PC-9 (cell line): ENCODE measurements around the gene FREM2. TPM values are rescaled to one million over a fixed set of nuclear protein-coding genes. Genes with fewer than 3 reads are reported as not detected.

Source experiments
- BruUV-seq: library from RNA; stranded (reverse); fragments of 400-500 nt; replicated peaks from 2 replicates; lab custom pipeline; 2021; lab: Mats Ljungman, UMichigan
- CTCF ChIA-PET: fragments of 300-600 bp; sonication (Branson Sonifier 250); formaldehyde crosslinking; loops from one replicate; lab custom pipeline; 2022; ENCODE audit warnings: antibody characterized with exemption; lab: Charles Lee
- POLR2A ChIA-PET: fragments of 300-600 bp; sonication (Branson Sonifier 250); formaldehyde crosslinking; loops from one replicate; lab custom pipeline; 2022; ENCODE audit warnings: antibody characterized with exemption; ENCODE audit not compliant: unreplicated experiment; lab: Charles Lee
- DNase-seq, 2 experiments: peaks; one replicate each; pipeline versions ENCODE4 v3.0.0 to v3.0.0-alpha.2; 2015 to 2022; ENCODE audit warnings: mixed read lengths in 1 of 2
- H2AFZ ChIP-seq: fragments of 200-600 bp; sonication (generic); 2 replicates; pipeline ENCODE4 v1.8.1; 2017; ENCODE audit warnings: antibody characterized with exemption
- H3F3A ChIP-seq: fragments of 200-600 bp; sonication (generic); 2 replicates; pipeline ENCODE4 v1.8.1; 2017; ENCODE audit warnings: antibody characterized with exemption, mild to moderate bottlenecking, low read depth; ENCODE audit not compliant: insufficient read depth
- H3K27ac ChIP-seq: fragments of 200-600 bp; sonication (generic); 2 replicates; pipeline ENCODE4 v1.6.1; 2016; ENCODE audit warnings: mixed run types
- H3K27me3 ChIP-seq: fragments of 200-600 bp; sonication (generic); 2 replicates; pipeline ENCODE4 v1.6.1; 2016; ENCODE audit warnings: low read depth, mixed run types; ENCODE audit not compliant: insufficient read depth
- H3K36me3 ChIP-seq: fragments of 200-600 bp; sonication (generic); 2 replicates; pipeline ENCODE4 v1.6.1; 2016; ENCODE audit warnings: low read depth, mixed run types
- H3K4me1 ChIP-seq: fragments of 200-600 bp; sonication (generic); replicated peaks from 2 replicates; pipeline ENCODE4 v1.6.1; 2016; ENCODE audit warnings: mixed run types; ENCODE audit not compliant: insufficient read depth
- H3K4me2 ChIP-seq: fragments of 200-600 bp; sonication (generic); 2 replicates; pipeline ENCODE4 v1.6.1; 2017; ENCODE audit warnings: mixed run types
- H3K4me3 ChIP-seq: fragments of 200-600 bp; sonication (generic); 2 replicates; pipeline ENCODE4 v1.6.1; 2016; ENCODE audit warnings: mixed run types
- H3K79me2 ChIP-seq: fragments of 200-600 bp; sonication (generic); 2 replicates; pipeline ENCODE4 v1.6.1; 2017; ENCODE audit warnings: low read depth, mixed run types
- H3K9me2 ChIP-seq: fragments of 200-600 bp; sonication (generic); 2 replicates; pipeline ENCODE4 v1.8.1; 2017; ENCODE audit warnings: mild to moderate bottlenecking; ENCODE audit not compliant: insufficient read depth
- H3K9me3 ChIP-seq: fragments of 200-600 bp; sonication (generic); 2 replicates; pipeline ENCODE4 v1.8.1; 2016; ENCODE audit warnings: low read depth; ENCODE audit not compliant: insufficient read depth
- H4K20me1 ChIP-seq: fragments of 200-600 bp; sonication (generic); 2 replicates; pipeline ENCODE4 v1.8.1; 2017; ENCODE audit not compliant: insufficient read depth
- CTCF ChIP-seq: fragments of 200-600 bp; sonication (generic); conservative IDR thresholded peaks from 2 replicates; pipeline ENCODE4 v1.6.1; 2017; ENCODE audit warnings: mixed run types, antibody characterized with exemption, mild to moderate bottlenecking, moderate library complexity
- EZH2 ChIP-seq: fragments of 200-600 bp; sonication (generic); IDR thresholded peaks from 2 replicates; pipeline ENCODE4 v1.8.0; 2017; ENCODE audit warnings: antibody characterized with exemption, low read depth
- intact Hi-C: fragments of 100-400 bp; cut with micrococcal nuclease; formaldehyde crosslinking; loops from one replicate; pipeline ENCODE4 v1.10.0; 2022; ENCODE audit not compliant: unreplicated experiment
- total RNA-seq: library from RNA; stranded (reverse); gene quantifications from 2 replicates; pipeline ENCODE4 v1.2.3, GENCODE V29; 2021

Gene FREM2
- total RNA-seq, 1 experiment from 2014 or later, result 0.65 TPM

GRCh38 chr13:38703255-38703654, 16.4 kb downstream of the FREM2 start:
- Histone ChIP-seq H3K9me3 (no peaks in the 10 kb centered on the region), H3K79me2 (no peaks in the 10 kb centered on the region), H3F3A (no peaks in the 10 kb centered on the region), H3K4me3 (no peak overlapping the region), H4K20me1 (no peaks in the 10 kb centered on the region), H3K27ac (no peak overlapping the region), H3K4me1 (no peaks in the 10 kb centered on the region), H3K27me3 (no peaks in the 10 kb centered on the region), H3K9me2 (no peaks in the 10 kb centered on the region), H3K4me2 (no peak overlapping the region), H3K36me3 (no peaks in the 10 kb centered on the region), H2AFZ (no peak overlapping the region)
- no peak for DNase-seq
- BruUV-seq, result no TSS peak
- POLR2A ChIA-PET, result no interaction called here
- TF ChIP-seq CTCF, result no peak
- TF ChIP-seq EZH2, result no peak
- intact Hi-C loops, result no loop called here
- CTCF ChIA-PET, result no interaction called here

- H3K27ac ChIP-seq, result no peak overlapping the region
- no peaks in the 10 kb centered on the region for H3K27me3 ChIP-seq
- H3F3A ChIP-seq, result no peaks in the 10 kb centered on the region
- DNase-seq, result no peak
- H3K9me2 ChIP-seq, result no peaks in the 10 kb centered on the region
- no peak overlapping the region for H3K4me2 ChIP-seq
- no TSS peak for BruUV-seq
- no peak overlapping the region for H3K4me3 ChIP-seq
- ChIA-PET POLR2A (no interaction called here), CTCF (no interaction called here)
- no peaks in the 10 kb centered on the region for H3K4me1 ChIP-seq
- TF ChIP-seq CTCF, result no peak
- no peak for TF ChIP-seq EZH2
- H3K9me3 ChIP-seq, result no peaks in the 10 kb centered on the region
- no peaks in the 10 kb centered on the region for H3K79me2 ChIP-seq
- intact Hi-C loops, result no loop called here
- no peaks in the 10 kb centered on the region for H4K20me1 ChIP-seq
- H2AFZ ChIP-seq, result no peak overlapping the region
- H3K36me3 ChIP-seq, result no peaks in the 10 kb centered on the region
Measured at GRCh38 chr13:38705365-38705764, 18.5 kb downstream of the FREM2 start.

- Histone ChIP-seq H3K9me2 (no peaks in the 10 kb centered on the region), H3K4me1 (no peaks in the 10 kb centered on the region), H3K36me3 (no peaks in the 10 kb centered on the region), H3K4me3 (no peak overlapping the region), H3K27ac (no peak overlapping the region), H3K27me3 (no peaks in the 10 kb centered on the region), H3K79me2 (no peaks in the 10 kb centered on the region), H2AFZ (no peak overlapping the region), H4K20me1 (no peaks in the 10 kb centered on the region), H3F3A (no peaks in the 10 kb centered on the region), H3K9me3 (no peaks in the 10 kb centered on the region), H3K4me2 (no peak overlapping the region)
- BruUV-seq, result no TSS peak
- TF ChIP-seq CTCF (no peak), EZH2 (no peak)
- intact Hi-C loops, result no loop called here
- DNase-seq, result no peak
- POLR2A ChIA-PET, result no interaction called here
- CTCF ChIA-PET, result no interaction called here
Measured at GRCh38 chr13:38707460-38707859, 20.6 kb downstream of the FREM2 start.
